Body of pancreas (tissue), 4 donors: ENCODE results near the gene BSND. TPM values are rescaled to one million over a fixed set of nuclear protein-coding genes. Genes with fewer than 3 reads are reported as not detected.

Experiments
- ATAC-seq: fragments of 150-250 bp; one replicate; pipeline ENCODE4 v1.9.1; 2016
- DNase-seq, 4 donors: peaks; one replicate each; pipeline ENCODE4 v3.0.0-alpha.2; 2019
- H3K27ac ChIP-seq, 4 donors: fragments of 200-600 bp; sonication (generic); 1 replicate in 3 of 4; 2 replicates in 1 of 4; pipeline versions ENCODE4 v1.5.1 to v1.6.1; 2016 to 2019; ENCODE audit warnings: mild to moderate bottlenecking in 1 of 4, mixed read lengths in 1 of 4, moderate library complexity in 1 of 4
- H3K27me3 ChIP-seq, 2 donors: fragments of 200-600 bp; sonication (generic); one replicate each; pipeline ENCODE4 v1.6.0; 2016; ENCODE audit warnings: mild to moderate bottlenecking in 1 of 2
- H3K36me3 ChIP-seq, 2 donors: fragments of 200-600 bp; sonication (generic); replicated peaks in 1 of 2; 2 replicates each; pipeline ENCODE4 v1.5.1; 2016; ENCODE audit warnings: low read depth in 2 of 2; ENCODE audit not compliant: insufficient read depth in 1 of 2
- H3K4me1 ChIP-seq: fragments of 200-600 bp; sonication (generic); one replicate; pipeline ENCODE4 v1.6.0; 2016
- H3K4me3 ChIP-seq, 2 donors: fragments of 200-600 bp; sonication (generic); 1 replicate in 1 of 2; 2 replicates in 1 of 2; pipeline ENCODE4 v1.5.1; 2016 to 2019
- H3K9me3 ChIP-seq, 3 donors: fragments of 200-600 bp; sonication (generic); 1 replicate in 2 of 3; 2 replicates in 1 of 3; pipeline ENCODE4 v1.5.1; 2016
- CTCF ChIP-seq, 7 experiments: fragments of 450-650 bp in 4 of 7; fragments of 200-600 bp in 3 of 7; sonication (generic) in 3 of 7; IDR thresholded peaks; one replicate each; pipeline ENCODE4 v1.5.1; 2016 to 2019; ENCODE audit warnings: antibody characterized with exemption in 7 of 7
- POLR2A ChIP-seq, 3 donors: fragments of 450-650 bp; IDR thresholded peaks; one replicate each; pipeline ENCODE4 v1.6.1; 2016; ENCODE audit warnings: antibody characterized with exemption in 3 of 3, mild to moderate bottlenecking in 2 of 3
- WGBS, 2 donors: methylation state at CpG; one replicate each; pipeline ENCODE4 v1.1.5; 2017; 5-methylcytosine and 5-hydroxymethylcytosine counted together
- intact Hi-C: fragments of 100-400 bp; cut with DNase I; formaldehyde crosslinking; loops from one replicate; pipeline ENCODE4 v1.15.1; 2023
- total RNA-seq, 2 donors: library from RNA; depleted of rRNA; stranded (reverse); fragments of >200 nt; gene quantifications; one replicate each; pipeline ENCODE4 v1.1.0, GENCODE V29; 2016

Gene BSND
- total RNA-seq, 2 donors from 2014 or later = not detected

GRCh38 chr1:55002686-55003085 is 4.0 kb downstream of the BSND start:
- Histone ChIP-seq H3K9me3 (no peaks in the 10 kb centered on the region), H3K36me3 (no peaks in the 10 kb centered on the region), H3K27me3 (peaks cover 0 to under 1% of the 10 kb centered on the region in 2 donors), H3K4me3 (no peak overlapping the region), H3K4me1 (no peaks in the 10 kb centered on the region), H3K27ac (no peak overlapping the region)
- DNase-seq (no peak), ATAC-seq (no peak)
- WGBS, 2 donors = 28 to 42% methylated on average over 2 of the region's 2 CpGs
- intact Hi-C loops = no loop called here
- TF ChIP-seq CTCF (IDR thresholded peaks at IDR 0.05) (no peak), POLR2A (IDR thresholded peaks at IDR 0.05) (no peak)

- no peak for DNase-seq
- intact Hi-C loops = no loop called here
- no peak for TF ChIP-seq POLR2A (IDR thresholded peaks at IDR 0.05)
- TF ChIP-seq CTCF (IDR thresholded peaks at IDR 0.05) = no peak
- Histone ChIP-seq H3K27ac (no peak overlapping the region), H3K27me3 (no peaks in the 10 kb centered on the region), H3K4me3 (no peak overlapping the region), H3K9me3 (no peaks in the 10 kb centered on the region), H3K4me1 (no peaks in the 10 kb centered on the region), H3K36me3 (no peaks in the 10 kb centered on the region)
- WGBS, 2 donors = 75 to 77% methylated on average over 6 to 10 of the region's 10 CpGs
- no peak for ATAC-seq
Measured at GRCh38 chr1:55005351-55006140, 6.8 kb downstream of the BSND start.

GRCh38 chr1:55006931-55007330 is 8.2 kb downstream of the BSND start:
- DNase-seq (no peak), ATAC-seq (no peak)
- no peaks in the 10 kb centered on the region for H3K27me3 ChIP-seq
- H3K4me3 ChIP-seq = no peak overlapping the region
- H3K9me3 ChIP-seq = no peaks in the 10 kb centered on the region
- H3K4me1 ChIP-seq = no peaks in the 10 kb centered on the region
- intact Hi-C loops = no loop called here
- WGBS, 2 donors = 80 to 82% methylated on average over 9 to 12 of the region's 12 CpGs
- no peak overlapping the region for H3K27ac ChIP-seq
- no peak for TF ChIP-seq POLR2A (IDR thresholded peaks at IDR 0.05)
- no peak for TF ChIP-seq CTCF (IDR thresholded peaks at IDR 0.05)
- no peaks in the 10 kb centered on the region for H3K36me3 ChIP-seq

GRCh38 chr1:55007625-55008024 is 8.9 kb downstream of the BSND start:
- no peak overlapping the region for H3K27ac ChIP-seq
- H3K36me3 ChIP-seq = no peaks in the 10 kb centered on the region
- no peaks in the 10 kb centered on the region for H3K27me3 ChIP-seq
- 64 to 69% methylated on average over 3 of the region's 3 CpGs for whole genome bisulfite sequencing, 2 donors
- ATAC-seq (no peak), DNase-seq (no peak)
- no peaks in the 10 kb centered on the region for H3K4me1 ChIP-seq
- H3K4me3 ChIP-seq = no peak overlapping the region
- H3K9me3 ChIP-seq = no peaks in the 10 kb centered on the region
- intact Hi-C loops = no loop called here
- no peak for TF ChIP-seq POLR2A (IDR thresholded peaks at IDR 0.05)
- TF ChIP-seq CTCF (IDR thresholded peaks at IDR 0.05) = no peak
